Measurements from ENCODE around the gene BCL11A.

BCL11A gene

DNA sequence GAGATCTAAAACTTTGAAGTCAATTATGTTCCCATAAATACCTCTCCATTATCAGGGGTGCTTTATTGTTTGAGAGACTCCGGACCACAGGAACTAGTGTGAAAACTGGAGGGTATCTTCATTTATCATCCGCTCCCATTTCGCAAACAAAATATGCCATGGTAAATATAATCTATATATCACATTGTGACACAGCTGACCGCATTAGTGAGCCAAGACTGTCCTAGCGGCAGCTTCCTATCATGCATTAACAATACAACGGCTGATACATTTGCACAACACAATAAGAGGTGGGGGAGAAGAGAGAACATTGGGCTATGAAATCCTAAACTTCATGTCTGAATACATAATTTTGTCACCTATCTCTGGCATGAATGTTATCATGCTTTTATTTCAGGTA lies 29.5 kb downstream of the BCL11A start:
- no peak for DNase-seq

GRCh38 chr2:60522462-60522861 lies 31.0 kb downstream of the BCL11A start:
- no peak for DNase-seq

- no peak for DNase-seq
Measured at GRCh38 chr2:60521626-60522025, 31.8 kb downstream of the BCL11A start.

- no peak for DNase-seq
Measured at GRCh38 chr2:60520917-60521539, 32.4 kb downstream of the BCL11A start.

- DNase-seq = no peak
Measured at GRCh38 chr2:60520151-60520876, 33.1 kb downstream of the BCL11A start.

DNA sequence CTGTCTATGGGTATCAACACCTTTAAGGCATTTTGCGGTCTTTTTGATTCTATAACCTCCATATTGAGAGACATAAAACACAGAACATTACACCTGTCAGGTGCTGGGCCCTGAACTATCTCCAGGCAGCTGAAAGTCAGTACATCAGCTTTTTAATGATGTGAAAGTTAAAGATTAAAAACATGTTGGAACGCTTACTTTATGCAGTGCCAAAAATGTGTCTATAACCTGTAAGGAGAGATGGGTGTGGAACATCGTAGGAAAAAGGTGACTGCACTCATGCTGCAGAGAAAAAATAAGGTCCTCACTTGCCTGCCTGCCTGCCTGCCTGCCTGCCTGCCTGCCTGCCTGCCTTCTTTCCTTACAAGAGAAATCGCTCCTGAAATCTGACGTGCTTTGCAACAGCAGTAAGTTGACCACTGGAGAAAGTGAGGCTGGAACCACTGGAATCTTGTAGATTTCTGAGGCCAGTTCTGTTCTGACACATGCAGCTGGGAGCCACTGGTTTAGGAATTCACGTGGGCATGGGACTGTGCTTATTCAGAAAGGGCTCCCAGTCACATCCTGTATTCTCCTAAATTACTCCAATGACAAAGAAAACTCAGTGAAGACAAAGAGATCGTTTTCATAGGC lies 34.1 kb downstream of the BCL11A start:
- no peak for DNase-seq

DNA sequence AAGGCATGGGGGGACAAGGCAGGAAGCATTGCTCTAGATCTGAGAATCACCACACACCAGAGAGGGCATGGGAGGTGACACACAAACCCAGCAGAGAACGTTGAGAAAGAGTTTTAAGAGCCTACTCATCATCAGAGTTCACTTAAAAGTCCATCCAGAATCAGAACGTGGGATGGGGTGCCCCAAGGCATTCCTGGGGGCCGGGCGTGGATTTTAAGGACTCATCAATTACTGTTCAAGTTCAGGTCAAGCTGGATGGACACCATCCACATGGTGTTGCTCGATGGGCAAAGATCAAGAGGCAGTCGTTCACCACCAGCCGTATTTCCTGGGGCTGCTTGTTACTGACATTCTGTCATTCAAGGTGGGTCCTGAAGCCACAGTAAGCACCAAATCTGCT lies 34.9 kb downstream of the BCL11A start:
- DNase-seq = no peak

DNA sequence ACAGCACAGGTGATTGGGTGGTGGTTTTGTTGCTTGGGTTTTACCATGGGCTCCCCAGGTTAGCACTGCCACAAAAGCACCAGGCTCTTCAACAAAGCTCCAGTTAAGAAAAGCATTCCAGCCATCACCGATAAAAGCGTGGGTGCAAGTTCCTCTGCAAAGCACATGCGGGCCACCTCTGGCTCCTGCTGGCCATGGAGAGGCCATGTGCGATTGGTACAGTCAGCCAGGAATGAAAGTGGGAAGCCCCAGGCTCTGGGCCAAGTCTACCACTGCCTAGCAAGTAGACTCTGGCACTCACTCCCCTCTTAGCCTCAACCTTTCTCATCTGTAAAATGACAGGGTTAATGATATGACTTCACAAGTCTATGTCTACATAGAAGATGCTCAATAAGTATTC lies 36.0 kb downstream of the BCL11A start:
- DNase-seq = no peak

GRCh38 chr2:60516826-60517225 lies 36.6 kb downstream of the BCL11A start:
- DNase-seq = no peak

GRCh38 chr2:60516383-60516811 lies 37.1 kb downstream of the BCL11A start:
- no peak for DNase-seq

GRCh38 chr2:60515721-60516226 lies 37.7 kb downstream of the BCL11A start:
- DNase-seq = no peak

GRCh38 chr2:60513996-60514395 lies 39.5 kb downstream of the BCL11A start:
- DNase-seq = no peak

DNA sequence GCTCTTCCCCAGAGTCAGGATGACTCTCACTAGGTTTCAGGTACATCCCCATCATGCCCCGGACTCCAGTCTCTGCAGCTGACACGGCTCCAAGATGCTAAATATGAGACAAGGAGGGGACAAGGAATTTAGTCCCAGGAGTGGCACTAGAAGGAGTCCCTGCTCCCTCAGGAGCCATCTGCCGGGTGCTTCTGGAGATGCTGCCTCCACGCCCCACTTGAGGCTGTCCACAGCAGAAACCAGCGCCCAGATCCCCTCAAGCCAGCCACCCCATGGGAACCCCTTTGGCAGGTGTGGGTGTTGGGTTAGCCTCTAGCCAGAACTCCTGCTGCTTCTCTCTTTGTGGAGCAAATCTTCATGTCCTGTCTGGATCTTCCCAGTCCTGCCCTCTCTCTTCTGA lies 40.3 kb downstream of the BCL11A start:
- no peak for DNase-seq

DNA sequence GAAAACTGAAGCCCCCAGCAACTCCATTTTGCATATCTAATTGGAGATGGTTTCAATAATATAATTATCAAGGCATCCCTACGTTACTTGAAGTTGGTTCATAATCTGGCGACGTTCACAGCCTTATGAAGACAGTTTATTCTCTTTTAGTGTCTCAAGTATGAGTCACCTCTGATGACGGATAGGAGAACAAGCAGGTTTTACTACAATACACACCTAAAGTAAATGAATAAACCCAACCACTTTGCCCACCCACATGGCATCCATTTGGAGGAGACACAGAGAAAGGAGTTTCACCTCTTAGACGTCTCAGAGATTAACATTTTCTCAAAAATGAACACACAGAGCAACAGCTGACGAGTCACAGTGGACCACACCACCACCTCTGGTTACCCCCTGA lies 40.8 kb downstream of the BCL11A start:
- DNase-seq = no peak

DNA sequence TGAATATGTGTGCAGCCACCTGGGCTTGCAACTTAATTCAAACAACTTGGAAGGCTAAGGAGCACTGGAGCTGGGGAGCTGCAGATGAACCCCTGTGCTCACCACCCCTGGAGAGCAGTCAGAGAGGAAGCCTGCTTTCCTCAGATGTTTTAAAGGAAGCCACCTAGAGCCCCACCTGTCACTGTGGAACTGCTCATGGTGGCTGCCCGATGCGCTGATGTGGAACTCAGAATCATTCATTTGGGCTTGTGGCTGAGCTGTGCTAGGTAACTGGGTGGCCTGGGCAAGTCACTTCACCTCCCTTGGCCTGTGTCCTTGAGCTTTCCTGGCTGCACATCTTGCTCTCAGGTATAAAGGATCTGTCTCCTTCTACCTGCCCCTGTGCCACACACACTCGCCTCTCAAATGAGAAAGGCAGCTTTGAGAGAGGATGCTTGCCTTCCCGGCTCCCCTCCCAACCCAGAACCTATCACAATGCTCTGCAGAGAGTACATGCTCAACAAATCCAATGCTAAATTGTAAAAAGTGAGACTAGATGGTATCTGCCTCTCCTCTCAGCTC lies 41.3 kb downstream of the BCL11A start:
- no peak for DNase-seq

DNA sequence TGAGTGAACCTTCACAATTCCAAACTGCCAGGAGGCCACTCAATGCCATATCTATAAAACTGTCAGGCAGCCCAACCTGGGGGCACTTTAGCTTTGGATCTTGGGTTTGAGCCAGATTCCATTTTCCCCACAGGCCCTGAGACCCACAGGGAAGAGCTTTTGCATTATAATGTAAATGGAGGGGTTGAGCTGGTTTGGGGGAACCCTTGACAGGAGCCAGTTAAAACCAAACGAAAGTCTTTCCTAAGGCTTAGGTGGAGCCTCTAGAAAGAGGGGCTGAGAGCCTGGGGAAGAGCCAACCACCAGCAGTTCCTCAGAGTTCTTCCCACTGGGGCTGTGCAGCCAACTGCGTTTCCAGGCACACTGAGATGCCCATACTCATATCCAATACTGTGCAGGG lies 42.7 kb downstream of the BCL11A start:
- no peak for DNase-seq

DNA sequence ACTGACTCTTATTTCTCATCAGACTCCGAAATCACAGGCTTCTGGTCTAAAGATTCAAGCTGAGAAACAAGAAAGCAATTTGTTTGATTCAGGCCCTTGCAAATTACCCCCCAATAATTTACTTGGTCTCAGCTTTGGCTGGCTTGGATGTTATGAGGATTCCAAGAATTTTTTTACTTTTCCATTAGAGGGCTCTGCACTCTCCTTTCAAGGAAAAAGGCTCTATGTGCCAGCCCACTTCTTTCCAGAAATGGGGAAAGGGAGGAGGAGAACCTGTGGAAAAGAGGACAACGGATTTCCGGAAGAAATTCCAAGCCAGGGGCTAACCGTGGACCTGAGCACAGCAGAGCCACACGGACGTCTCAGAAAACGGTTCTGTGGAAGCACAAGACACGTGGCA lies 44.4 kb downstream of the BCL11A start:
- no peak for DNase-seq

DNA sequence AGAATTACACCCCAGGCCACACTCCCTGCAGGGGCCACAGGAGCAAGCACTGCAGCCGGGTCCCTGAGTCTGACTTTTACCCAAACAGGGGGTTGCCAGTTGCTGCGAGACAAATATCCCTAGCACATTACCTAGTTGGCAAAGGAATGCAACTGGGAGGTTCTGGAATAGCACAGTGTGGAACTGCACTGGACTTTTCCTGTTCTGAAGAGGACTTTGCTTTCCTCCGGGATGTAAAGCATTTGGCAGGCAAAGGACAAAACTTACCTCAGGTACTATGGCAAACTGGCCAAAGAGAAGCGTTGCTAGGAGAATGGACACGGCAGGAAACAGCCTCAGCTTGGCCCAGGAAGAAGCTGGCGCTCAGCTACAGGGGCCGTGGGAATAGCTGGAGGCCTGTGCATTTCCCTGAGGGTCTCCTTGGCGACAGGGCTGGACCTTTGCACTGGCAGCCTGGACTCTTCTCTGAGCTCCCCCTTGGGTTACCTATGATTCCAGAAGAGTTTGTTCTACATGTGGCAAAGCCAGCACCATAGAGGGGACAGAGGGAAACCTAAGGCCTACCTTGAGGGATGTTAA lies 45.0 kb downstream of the BCL11A start:
- no peak for DNase-seq

- no peak for DNase-seq
Measured at GRCh38 chr2:60507211-60507965, 46.1 kb downstream of the BCL11A start.

DNA sequence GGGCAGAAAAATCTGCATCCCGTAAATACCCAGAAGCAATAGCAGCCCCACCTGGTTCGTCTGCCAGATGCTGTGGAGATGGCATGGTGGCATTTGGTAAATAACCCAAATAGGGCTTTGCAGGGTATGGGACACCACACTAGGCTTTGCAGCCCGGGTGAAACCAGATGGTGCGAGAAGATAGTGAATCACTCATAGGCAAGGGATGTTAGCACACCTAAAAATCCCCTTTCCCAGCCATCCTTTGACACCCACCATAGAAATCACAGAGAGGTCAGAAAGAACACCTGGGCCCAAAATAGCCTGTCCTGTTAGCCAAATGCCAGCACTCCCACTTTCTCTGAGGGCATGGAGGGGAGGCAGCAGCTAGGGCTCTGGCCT lies 47.6 kb downstream of the BCL11A start:
- DNase-seq = no peak

DNA sequence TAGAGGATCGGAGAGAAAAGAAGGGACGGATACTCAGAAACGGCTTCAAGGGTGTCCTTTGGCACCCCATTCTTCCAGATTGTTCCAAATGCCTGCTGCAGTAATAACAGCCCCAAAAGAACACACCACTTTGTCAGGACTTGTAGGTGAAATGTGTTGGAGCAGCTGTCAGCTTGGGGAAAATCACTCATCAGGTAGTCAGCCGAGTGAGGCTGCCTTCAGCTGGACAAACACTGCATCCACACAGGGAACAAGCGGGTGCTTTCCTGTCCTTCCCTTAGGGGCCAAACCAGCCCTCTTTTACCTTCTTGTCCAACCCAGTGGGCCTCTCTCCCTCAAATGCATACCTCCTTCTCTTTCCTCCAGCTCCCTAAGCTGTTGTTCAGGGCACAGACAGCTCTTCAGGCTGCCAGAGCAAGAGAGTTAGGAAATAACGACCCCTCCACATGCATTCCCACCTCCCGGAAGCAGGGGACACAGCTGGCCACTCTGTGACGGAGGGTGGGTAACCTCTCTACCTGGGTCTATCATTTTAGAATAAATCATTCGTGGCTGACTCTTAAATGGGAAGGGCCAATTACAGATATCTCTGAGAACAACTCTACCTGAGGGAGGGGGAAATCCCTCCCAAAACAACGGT lies 48.1 kb downstream of the BCL11A start:
- no peak for DNase-seq

DNA sequence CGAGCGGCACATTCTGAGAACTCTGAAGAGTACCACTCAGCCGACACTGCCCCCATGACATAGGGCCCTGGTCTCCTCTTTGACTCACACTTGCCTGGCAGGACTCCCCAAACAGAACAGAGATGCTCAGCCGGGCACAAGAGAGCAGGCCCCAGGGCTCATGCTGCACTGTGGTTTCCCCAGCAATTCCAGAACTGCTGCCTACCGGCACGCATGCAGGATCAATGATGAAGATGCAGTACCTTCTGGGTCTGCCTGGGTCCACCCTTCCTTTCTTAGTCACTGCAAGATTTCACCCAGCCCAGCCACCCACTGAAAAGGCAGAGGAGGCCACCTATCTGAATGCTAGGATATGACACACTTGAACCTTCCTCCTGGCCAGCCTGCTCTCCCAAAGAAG lies 49.4 kb downstream of the BCL11A start:
- DNase-seq = no peak

Measured in AML-193 (cell line).